BJ (cell line): ENCODE measurements around the gene HPD. TPM values are rescaled to one million over a fixed set of nuclear protein-coding genes. Genes with fewer than 3 reads are reported as not detected.

ENCODE experiments used
- CTCF ChIA-PET: fragments of 350-600 bp; formaldehyde crosslinking; extraction: SDS; loops from one replicate; lab custom pipeline; 2021; ENCODE audit warnings: antibody characterized with exemption, inconsistent platforms; lab: Yijun Ruan, JAX
- POLR2A ChIA-PET: fragments of 300-600 bp; sonication (Branson Sonifier 250); formaldehyde crosslinking; extraction: SDS; loops from one replicate; lab custom pipeline; 2021; ENCODE audit warnings: antibody characterized with exemption; lab: Charles Lee
- DNase-seq: peaks from one replicate; pipeline ENCODE4 v3.0.0-alpha.2; 2011; ENCODE audit warnings: low read depth
- H3K27me3 ChIP-seq: 2 replicates; pipeline ENCODE4 v1.6.0; 2011; ENCODE audit warnings: low read length; ENCODE audit not compliant: control insufficient read depth, insufficient read depth
- H3K36me3 ChIP-seq: 2 replicates; pipeline ENCODE4 v1.5.1; 2011; ENCODE audit warnings: low read length; ENCODE audit not compliant: control insufficient read depth, insufficient read depth
- H3K4me3 ChIP-seq: 2 replicates; pipeline ENCODE4 v1.5.1; 2011; ENCODE audit warnings: low read depth, mild to moderate bottlenecking, control low read depth, low read length
- CTCF ChIP-seq: IDR thresholded peaks from 2 replicates; pipeline ENCODE4 v1.5.1; 2011; ENCODE audit warnings: low read depth, mild to moderate bottlenecking, control low read depth, inconsistent platforms, low read length, moderate library complexity; ENCODE audit not compliant: insufficient read depth
- polyA plus RNA-seq: library from polyadenylated mRNA; depleted of rRNA; stranded (reverse); fragments of >200 nt; gene quantifications from 2 replicates; pipeline ENCODE4 v1.2.3, GENCODE V29; 2011

The HPD gene
- polyA plus RNA-seq, 1 experiment: not detected

GRCh38 chr12:121837680-121838079 is 21.0 kb downstream of the HPD start:
- Histone ChIP-seq H3K4me3 (no peak overlapping the region), H3K27me3 (no peaks in the 10 kb centered on the region), H3K36me3 (no peaks in the 10 kb centered on the region; the same call in 1 of the 2 replicates)
- ChIA-PET POLR2A (no interaction called here), CTCF (interaction anchor here (0.7 to 6.6 kb wide), 5 partner anchors 10 to 61 kb away, joined by 3 to 27 read pairs (median 4); partner anchors contain the start of gene RHOF)
- DNase-seq: no peak
- TF ChIP-seq CTCF: no peak

- peaks cover 34% of the 10 kb centered on the region for H3K36me3 ChIP-seq
- ChIA-PET CTCF (interaction anchor here (1.2 kb wide), 1 partner anchor 37 kb away, joined by 3 read pairs; no protein-coding TSS in a partner anchor), POLR2A (no interaction called here)
- no peaks in the 10 kb centered on the region for H3K27me3 ChIP-seq
- H3K4me3 ChIP-seq: no peak overlapping the region
- no peak for DNase-seq
- no peak for TF ChIP-seq CTCF
These were observed 27.0 kb downstream of the HPD start for GRCh38 chr12:121831571-121832245.

- no peak for TF ChIP-seq CTCF
- no peak for DNase-seq
- H3K36me3 ChIP-seq: peaks cover 39% of the 10 kb centered on the region
- no peak overlapping the region for H3K4me3 ChIP-seq
- ChIA-PET CTCF (interaction anchor here (1.2 kb wide), 1 partner anchor 36 kb away, joined by 3 read pairs; no protein-coding TSS in a partner anchor), POLR2A (no interaction called here)
- no peaks in the 10 kb centered on the region for H3K27me3 ChIP-seq
These were observed 27.9 kb downstream of the HPD start for GRCh38 chr12:121830588-121831265.

- H3K4me3 ChIP-seq: no peak overlapping the region
- H3K27me3 ChIP-seq: no peaks in the 10 kb centered on the region
- peaks cover 42% of the 10 kb centered on the region for H3K36me3 ChIP-seq
- POLR2A ChIA-PET: no interaction called here
- DNase-seq: no peak
- CTCF ChIA-PET: interaction anchor here (0.6 to 1.0 kb wide), 2 partner anchors 36 to 91 kb away, joined by 3 to 4 read pairs; no protein-coding TSS in a partner anchor
- no peak for TF ChIP-seq CTCF
These were observed 28.5 kb downstream of the HPD start for GRCh38 chr12:121830134-121830533.

- ChIA-PET POLR2A (no interaction called here), CTCF (interaction anchor here (0.6 to 4.7 kb wide), 3 partner anchors 17 to 91 kb away, joined by 3 to 26 read pairs (median 4); no protein-coding TSS in a partner anchor)
- peaks cover 43% of the 10 kb centered on the region for H3K36me3 ChIP-seq
- no peak for TF ChIP-seq CTCF
- no peak overlapping the region for H3K4me3 ChIP-seq
- no peak for DNase-seq
- no peaks in the 10 kb centered on the region for H3K27me3 ChIP-seq
These were observed 29.3 kb downstream of the HPD start for GRCh38 chr12:121829250-121829918.
